SH-SY5Y (cell line): ENCODE results near the gene SLC13A4.

ENCODE experiments used
- GATA2 ChIP-seq: IDR thresholded peaks from 2 replicates; pipeline ENCODE4 v1.6.1; 2011; ENCODE audit warnings: mild to moderate bottlenecking, low read depth, low read length
- GATA3 ChIP-seq: IDR thresholded peaks from 2 replicates; pipeline ENCODE4 v1.6.1; 2011; ENCODE audit warnings: low read depth, mild to moderate bottlenecking, low read length, moderate library complexity

GRCh38 chr7:135774284-135774683, 46.3 kb upstream of the SLC13A4 start:
- TF ChIP-seq GATA3 (no peak), GATA2 (no peak)
